ENCODE results near the gene TEF.

DNA sequence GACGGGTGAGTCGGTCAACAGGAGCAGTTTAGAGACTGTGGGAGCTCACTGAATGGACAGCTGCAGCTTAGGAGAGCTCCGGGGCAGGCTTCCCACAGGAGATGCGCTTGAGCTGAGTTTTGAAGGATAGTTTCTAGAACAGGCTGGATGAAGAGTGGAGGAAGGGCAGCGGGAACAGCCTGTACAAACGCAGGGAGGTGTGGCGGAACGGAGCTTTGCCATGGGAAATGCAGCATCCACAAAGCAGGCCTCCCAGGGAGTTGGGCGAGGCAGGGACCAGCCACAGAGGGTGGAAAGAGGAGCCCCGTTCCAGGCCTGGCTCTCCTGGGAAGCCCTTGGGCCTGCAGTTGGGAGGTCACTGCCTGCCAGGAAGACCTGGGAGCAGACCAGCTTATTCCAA, 26.8 kb upstream of the TEF start:
- TF ChIP-seq RAD21 (IDR thresholded peaks at IDR 0.05), result no peak
- TF ChIP-seq, protein P1, sequence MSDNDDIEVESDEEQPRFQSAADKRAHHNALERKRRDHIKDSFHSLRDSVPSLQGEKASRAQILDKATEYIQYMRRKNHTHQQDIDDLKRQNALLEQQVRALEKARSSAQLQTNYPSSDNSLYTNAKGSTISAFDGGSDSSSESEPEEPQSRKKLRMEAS (IDR thresholded peaks at IDR 0.05), result no peak
- TF ChIP-seq, protein P2, sequence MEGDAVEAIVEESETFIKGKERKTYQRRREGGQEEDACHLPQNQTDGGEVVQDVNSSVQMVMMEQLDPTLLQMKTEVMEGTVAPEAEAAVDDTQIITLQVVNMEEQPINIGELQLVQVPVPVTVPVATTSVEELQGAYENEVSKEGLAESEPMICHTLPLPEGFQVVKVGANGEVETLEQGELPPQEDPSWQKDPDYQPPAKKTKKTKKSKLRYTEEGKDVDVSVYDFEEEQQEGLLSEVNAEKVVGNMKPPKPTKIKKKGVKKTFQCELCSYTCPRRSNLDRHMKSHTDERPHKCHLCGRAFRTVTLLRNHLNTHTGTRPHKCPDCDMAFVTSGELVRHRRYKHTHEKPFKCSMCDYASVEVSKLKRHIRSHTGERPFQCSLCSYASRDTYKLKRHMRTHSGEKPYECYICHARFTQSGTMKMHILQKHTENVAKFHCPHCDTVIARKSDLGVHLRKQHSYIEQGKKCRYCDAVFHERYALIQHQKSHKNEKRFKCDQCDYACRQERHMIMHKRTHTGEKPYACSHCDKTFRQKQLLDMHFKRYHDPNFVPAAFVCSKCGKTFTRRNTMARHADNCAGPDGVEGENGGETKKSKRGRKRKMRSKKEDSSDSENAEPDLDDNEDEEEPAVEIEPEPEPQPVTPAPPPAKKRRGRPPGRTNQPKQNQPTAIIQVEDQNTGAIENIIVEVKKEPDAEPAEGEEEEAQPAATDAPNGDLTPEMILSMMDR (IDR thresholded peaks at IDR 0.05; ENCODE audit: low read depth, low read length, missing input control), result no peak
